Lower leg skin (tissue), 3 donors: Measurements from ENCODE around the gene PCDHGA1.
"Not testable (repeated sequence)": the region's sequence is repeated elsewhere in the genome, so short reads cannot be mapped to it uniquely, and the experiment has no call there.

Experiments used
- CTCF ChIP-seq, 3 donors: fragments of 450-650 bp; IDR thresholded peaks; one replicate each; pipeline ENCODE4 v1.5.1; 2016; ENCODE audit warnings: antibody characterized with exemption in 3 of 3, mild to moderate bottlenecking in 3 of 3, moderate library complexity in 2 of 3
- POLR2A ChIP-seq, 2 donors: fragments of 450-650 bp; IDR thresholded peaks; one replicate each; pipeline ENCODE4 v1.6.1; 2016 to 2017; ENCODE audit warnings: antibody characterized with exemption in 2 of 2, mild to moderate bottlenecking in 1 of 2, moderate library complexity in 1 of 2

GRCh38 chr5:141394401-141395187 is 64.3 kb downstream of the PCDHGA1 start:
- TF ChIP-seq CTCF, POLR2A (IDR thresholded peaks at IDR 0.05): not testable (repeated sequence)
